ENCODE results near the gene SMG6.

Gene SMG6

DNA sequence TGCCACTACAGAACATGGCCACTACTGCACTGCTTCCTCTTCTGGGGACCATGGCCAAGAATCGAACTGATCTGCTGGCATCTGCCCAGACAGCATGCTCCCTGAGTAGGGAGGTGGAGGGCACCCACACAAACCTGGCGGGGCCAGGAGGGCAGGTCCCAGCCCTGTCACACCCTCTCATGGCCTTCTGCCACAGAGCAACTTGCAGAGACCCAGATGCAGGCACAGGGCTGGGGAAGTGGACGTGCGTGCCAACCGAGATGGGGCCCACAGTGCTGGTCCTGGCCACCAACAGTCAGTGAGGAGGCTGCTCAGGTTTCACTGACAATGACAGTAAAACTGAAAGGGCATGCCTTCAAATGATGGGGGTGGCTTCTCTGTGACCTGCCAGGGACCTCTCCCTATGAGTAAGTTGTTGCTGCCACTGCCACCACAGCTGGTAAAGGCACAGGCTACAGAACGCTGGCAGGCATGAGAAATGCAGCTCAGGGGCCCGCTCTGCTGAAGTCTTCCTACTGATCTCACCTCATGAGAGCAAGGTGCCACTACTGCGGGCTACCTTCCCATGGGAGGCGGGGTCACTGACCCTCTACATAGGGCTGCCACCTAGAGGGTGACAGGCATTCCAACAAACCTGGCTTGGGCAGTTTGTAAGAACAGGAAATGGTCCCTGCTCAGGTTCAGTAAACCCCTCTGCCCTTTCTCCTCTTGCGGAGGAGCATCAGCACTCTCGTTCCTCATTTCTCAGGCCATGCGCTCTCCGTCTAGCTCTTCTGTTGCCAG, 233.2 kb downstream of the SMG6 start:
- DNase-seq = no peak

DNA sequence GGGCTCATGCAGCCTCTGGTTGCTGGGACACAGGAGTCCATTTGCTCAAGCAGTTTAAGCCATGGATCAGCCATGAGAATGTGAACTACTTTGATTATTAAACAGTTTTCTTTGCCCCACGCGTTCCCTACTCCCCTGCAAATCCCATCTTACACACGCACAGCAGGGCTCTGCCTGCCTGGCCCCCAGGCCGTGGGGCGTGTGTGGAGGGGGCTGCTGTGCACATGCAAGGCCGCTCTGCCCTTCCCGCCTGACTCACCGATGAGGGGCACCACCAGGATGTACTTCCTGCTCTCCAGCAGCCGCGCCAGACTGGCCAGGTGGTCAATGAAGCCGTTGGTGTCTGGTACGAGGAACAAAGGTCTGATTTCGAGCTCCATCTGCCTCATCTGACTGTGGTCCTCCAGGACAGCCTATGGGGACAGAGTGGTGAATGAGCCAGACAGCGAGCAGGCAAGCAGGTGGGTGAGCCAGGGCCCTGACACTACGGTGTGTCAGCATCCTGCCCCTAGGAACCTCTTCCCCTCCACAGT, 235.0 kb downstream of the SMG6 start:
- DNase-seq = no peak

- DNase-seq = no peak
These were observed 235.5 kb downstream of the SMG6 start for GRCh38 chr17:2068031-2068518.

DNA sequence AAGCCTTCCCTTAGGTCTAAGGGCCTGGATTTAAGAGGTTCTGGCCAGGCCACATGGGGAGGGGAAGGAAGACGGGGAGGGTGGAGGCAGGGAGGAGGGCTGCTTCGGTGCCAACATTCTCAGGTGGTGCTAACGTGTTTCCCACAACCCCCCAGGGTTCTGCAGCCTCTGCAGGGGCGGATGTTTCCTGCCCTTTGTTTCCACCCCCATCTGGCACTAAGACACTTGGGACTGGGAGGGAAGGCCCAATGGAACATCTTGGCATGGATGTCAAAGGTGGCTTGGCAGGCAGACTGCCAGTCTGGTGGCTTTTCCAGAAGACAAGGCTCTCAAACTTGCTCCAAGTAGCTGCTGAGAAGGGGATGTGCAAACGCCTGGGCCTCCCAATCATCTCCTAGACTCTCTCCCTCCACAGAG, 236.0 kb downstream of the SMG6 start:
- DNase-seq = no peak

GRCh38 chr17:2067048-2067561, 236.5 kb downstream of the SMG6 start:
- DNase-seq = no peak

DNA sequence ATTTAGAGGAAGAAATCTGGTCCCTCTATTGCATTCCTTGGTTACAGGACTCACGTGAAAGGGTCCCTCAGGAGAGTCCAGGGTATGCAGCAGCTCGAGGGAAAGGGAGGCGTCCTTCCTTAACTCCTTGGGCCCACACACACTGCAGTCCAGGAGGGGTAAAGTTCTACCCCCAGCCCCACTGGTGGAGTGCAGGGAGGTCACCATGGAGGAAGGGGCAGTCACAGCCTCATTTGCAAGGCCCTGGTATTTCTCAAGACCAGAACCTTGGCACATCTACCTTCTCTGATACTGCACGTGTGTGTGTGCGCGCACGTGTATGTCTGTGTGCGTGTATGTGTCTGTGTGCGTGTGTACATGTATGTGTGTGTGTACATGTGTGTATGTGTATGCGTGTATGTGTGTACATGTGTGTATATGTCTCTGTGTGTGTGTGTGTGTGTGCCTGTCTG, 237.6 kb downstream of the SMG6 start:
- DNase-seq = no peak

GRCh38 chr17:2064980-2065785, 238.4 kb downstream of the SMG6 start:
- no peak for DNase-seq

GRCh38 chr17:2064520-2064971, 239.0 kb downstream of the SMG6 start:
- DNase-seq = no peak

GRCh38 chr17:2064147-2064489, 239.5 kb downstream of the SMG6 start:
- DNase-seq = no peak

- DNase-seq = no peak
These were observed 240.1 kb downstream of the SMG6 start for GRCh38 chr17:2063261-2064146.

DNA sequence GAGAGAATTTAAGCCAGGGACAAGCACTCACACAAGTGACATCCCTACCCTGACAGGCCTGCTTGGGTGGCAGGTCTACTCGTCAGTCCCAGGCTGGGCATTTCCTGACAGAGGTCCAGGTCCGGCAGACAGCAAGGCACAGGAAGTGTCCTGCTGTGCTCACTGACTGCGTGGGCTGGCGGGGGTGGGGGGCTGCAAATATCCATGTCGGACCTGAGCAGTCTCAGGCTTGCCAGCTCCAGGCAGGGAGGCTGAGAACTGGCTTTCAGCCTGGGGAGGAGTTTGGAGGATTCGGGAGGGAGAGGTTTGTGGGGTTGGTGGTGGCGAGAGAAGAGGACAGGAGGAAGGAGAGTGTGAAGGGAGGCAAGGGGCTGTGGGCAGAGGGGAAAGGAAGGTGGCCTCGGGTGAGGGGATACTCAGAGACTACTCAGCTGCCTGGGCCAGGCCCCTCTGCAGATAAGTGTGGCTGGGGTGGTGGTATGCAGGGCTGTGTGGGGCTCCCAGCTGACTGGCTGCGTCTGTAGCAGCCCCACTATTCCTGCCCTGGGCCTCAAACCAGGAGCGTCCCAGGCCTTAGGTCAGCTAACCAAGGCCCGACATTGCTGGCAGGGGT, 240.9 kb downstream of the SMG6 start:
- DNase-seq = no peak

DNA sequence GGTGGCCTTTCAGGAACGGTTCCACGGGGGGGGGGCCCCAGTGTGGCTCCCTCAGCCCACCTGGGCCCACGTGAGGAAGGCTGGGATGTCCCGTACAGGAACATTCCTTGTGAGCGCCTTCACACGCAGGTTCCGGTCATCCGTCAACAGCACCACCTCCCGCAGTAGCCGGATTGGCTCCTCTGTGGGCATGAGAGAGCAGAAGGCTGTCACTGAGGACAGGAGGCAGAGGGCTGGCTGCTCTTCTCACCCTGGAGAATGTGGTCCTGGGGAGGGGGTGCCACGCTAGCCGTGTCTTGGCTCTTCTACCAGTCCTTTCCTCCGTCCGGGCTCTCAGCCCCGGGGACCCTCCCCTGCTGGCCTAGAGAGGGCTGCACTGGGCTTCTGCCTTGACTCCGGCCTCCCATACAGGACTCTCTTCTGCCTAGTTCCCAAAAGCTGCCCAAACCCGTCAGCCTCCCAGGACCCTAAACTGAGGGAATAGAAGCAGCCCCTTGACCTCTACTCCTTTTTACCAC, 242.1 kb downstream of the SMG6 start:
- no peak for DNase-seq

GRCh38 chr17:2060681-2061440, 242.7 kb downstream of the SMG6 start:
- DNase-seq = no peak

DNA sequence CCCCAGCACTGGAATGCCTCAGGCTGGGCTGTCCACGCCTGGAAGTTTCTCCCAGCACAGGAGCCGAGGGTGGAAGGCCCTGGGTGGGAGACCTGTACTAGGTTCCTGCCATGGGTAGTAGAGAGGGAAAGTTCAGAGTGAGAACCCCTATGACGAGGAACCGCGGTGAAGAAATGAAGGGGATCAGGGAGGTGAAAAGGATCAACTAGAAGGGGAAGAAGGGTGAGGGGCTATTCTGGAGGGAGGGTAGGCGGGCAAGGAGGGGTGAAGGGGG, 243.3 kb downstream of the SMG6 start:
- DNase-seq = no peak

DNA sequence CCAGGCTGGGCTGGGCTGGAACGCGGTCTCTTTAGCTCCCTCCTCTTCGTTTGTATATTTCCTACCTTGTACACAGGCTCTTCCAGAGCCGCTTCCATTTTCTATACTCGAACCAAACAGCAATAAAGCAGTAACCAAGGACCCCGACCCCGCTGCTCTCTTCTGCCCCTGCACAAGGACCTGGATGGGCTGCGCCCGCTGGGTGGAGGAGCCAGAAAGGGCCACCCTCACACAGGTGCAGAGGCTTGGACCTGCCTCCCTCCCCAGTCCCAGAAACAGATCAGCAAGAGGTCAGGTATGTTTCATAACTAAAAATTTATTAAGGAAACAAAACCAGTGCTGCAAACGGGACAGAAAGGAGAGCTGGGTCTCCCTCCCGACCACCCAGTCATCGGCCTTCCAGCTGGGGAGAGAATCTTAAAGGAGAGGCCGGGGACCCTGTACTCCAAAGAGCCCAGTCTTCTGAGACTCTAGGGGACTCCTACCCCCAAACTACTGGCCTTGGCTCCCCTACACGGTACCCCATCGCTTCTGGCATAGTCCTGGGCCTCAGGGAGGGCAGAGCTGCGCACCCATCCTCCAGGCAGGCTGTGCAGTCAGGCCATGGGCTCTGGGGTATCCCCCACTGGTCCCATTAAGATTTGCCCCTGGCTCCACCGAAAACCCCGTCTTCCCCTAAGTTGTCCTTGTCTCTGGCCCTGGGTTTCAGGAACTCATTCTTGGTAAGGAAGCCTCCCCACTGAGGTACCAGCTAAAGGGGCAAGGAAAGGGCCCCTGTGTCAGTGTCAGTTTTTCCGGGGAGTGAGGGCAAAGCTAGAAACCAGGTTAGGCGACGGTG, 243.8 kb downstream of the SMG6 start:
- no peak for DNase-seq

GRCh38 chr17:2058586-2059546, 244.7 kb downstream of the SMG6 start:
- peak; percentile 29 for DNase-seq

DNA sequence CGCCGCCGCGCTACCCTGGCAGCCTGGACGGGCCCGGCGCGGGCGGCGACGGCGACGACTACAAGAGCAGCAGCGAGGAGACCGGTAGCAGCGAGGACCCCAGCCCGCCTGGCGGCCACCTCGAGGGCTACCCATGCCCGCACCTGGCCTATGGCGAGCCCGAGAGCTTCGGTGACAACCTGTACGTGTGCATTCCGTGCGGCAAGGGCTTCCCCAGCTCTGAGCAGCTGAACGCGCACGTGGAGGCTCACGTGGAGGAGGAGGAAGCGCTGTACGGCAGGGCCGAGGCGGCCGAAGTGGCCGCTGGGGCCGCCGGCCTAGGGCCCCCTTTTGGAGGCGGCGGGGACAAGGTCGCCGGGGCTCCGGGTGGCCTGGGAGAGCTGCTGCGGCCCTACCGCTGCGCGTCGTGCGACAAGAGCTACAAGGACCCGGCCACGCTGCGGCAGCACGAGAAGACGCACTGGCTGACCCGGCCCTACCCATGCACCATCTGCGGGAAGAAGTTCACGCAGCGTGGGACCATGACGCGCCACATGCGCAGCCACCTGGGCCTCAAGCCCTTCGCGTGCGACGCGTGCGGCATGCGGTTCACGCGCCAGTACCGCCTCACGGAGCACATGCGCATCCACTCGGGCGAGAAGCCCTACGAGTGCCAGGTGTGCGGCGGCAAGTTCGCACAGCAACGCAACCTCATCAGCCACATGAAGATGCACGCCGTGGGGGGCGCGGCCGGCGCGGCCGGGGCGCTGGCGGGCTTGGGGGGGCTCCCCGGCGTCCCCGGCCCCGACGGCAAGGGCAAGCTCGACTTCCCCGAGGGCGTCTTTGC, 245.6 kb downstream of the SMG6 start:
- no peak for DNase-seq

GRCh38 chr17:2057175-2057759, 246.3 kb downstream of the SMG6 start:
- no peak for DNase-seq

Data from activated gamma-delta T cell (primary cell).